GM19193 (cell line): Measurements from ENCODE around the gene SLC7A11.

Experiments used
- POLR2A ChIP-seq: IDR thresholded peaks from 4 replicates; pipeline ENCODE4 v1.6.1; 2011; ENCODE audit not compliant: insufficient read depth, insufficient read length; ENCODE audit errors: extremely low read depth

The SLC7A11 gene

GRCh38 chr4:138242076-138242833, at the start of gene SLC7A11:
Gene SLC7A11 (minus strand): TSS chr4:138242349. CDS start chr4:138242069, 280 bp downstream.
- TF ChIP-seq POLR2A = peak; percentile 87

DNA sequence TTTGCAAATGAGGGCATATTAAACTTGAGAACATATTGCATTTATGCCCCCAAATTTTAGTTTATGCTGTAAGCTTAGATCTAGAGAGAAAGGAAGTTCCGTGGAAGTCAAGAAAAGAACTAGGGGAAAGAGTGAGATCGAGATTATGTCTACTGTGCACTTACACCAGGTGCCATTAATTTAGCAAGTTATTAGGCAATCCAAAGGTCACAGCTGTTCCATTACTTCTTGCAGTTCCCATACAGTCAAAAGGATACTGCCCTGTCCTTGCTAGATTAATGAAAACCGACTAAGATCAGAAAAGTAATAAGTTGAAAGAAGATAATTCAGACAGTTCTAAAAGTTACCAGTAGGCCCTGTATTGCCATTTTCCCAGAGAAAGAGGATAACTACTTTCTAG, 49.3 kb upstream of the SLC7A11 start:
- no peak for TF ChIP-seq POLR2A

DNA sequence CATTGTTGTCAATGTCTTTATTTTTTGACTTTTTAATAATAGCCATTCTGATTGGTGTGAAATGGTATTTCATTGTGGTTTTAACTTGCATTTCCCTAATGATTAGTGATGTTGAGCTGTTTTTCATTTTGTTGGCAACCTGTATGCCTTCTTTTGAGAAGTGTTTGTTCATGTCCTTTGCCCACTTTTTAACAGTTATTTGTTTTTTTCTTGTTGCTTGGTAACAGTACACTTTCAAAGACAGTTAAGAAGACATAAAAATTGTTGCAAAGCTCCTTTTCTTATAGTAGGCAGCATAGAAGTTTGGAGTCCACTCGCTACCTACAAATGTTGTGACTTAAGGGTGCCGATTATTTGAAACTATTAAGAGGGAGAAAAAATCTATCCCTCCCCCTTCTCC, 48.7 kb upstream of the SLC7A11 start:
- no peak for TF ChIP-seq POLR2A

DNA sequence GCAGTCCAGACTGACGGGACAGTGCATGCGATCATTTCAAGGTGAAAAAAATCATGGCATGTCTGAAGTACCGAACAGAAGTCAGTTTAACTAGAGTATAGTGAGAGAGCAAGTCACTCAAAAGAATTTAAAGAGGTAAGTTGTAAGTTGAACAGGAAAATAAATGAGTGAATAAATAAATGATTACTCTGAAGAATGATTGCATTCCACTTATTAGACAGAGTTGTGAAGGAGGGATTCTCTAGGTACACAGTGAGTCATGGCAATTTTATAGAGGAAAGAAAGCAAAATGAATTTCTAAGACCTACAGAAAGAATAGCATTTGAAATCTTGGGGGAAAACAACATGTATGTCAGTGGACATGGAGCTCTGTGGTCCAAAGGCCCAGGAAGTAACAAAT, 37.1 kb upstream of the SLC7A11 start:
- TF ChIP-seq POLR2A = no peak

GRCh38 chr4:138277133-138277532, 35.0 kb upstream of the SLC7A11 start:
- TF ChIP-seq POLR2A = no peak

DNA sequence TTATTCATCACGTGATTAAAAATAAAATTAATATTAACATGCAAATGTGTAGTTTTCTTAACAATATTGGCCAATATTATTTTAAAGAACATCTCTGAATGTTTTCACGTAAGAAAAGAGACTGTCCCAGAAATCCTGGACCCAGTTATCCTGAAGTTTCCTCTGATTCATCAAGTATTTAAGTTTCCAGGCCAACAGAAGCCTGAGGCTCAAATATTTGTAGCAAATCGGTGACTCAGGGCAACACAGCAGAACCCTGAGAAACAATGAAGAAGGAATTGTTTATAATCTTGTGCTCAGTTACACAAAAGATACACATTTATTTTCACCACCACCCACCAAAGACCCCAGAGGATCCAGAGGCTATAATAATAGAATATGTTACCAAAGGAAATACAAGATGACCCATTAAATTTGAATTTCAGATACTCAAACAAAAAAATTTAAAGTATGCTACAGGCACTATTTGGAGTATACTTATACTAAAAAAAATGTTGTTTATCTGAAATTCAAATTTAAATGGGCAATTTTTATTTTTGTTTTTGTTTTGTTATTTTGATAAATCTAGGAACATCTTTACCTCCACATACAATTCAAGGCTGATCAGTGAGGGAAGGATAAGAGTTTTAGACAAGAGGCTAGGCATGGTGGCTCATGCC, 33.9 kb upstream of the SLC7A11 start:
- TF ChIP-seq POLR2A = no peak

- TF ChIP-seq POLR2A = no peak
Observed at GRCh38 chr4:138275216-138275615, 33.1 kb upstream of the SLC7A11 start.

DNA sequence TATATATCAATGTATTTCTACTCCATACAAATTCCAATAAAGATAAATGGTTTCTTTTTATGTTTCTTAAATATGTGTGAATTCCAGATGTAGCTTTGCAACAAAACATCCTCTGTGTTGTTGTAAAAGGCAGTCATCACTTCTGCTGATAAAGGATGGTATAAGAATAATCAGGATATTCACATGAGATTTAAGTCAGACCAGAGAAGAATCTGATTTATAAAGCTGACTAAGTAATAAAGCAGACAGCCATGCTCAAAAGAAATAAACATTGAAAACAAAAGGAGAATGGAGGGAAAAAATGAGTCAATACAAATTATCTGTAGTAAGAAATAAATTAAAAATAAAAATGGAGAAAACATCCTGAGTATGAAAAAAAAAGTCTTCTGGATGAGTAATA, 27.0 kb upstream of the SLC7A11 start:
- no peak for TF ChIP-seq POLR2A

DNA sequence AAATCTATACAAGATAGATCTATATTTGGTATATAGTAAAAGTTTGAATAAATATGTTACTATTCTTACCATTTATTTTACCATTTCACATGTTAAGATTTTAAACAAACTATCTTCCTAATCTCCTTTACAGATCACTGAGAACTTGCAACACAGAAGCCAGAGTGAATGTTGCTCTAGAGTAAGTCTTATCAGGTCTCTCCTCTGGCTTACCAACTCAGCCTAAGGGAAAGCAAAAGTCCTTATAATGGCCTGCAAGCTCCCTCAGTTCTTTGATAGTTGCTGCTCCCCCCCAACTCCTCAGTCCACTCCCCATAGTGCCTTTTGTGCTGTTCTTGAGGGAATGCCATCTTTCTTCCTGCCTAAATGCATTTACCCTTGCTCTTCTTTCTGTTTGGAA, 25.7 kb upstream of the SLC7A11 start:
- TF ChIP-seq POLR2A = no peak

GRCh38 chr4:138266948-138267347, 24.8 kb upstream of the SLC7A11 start:
- TF ChIP-seq POLR2A = no peak

- TF ChIP-seq POLR2A = no peak
Observed at GRCh38 chr4:138263247-138263816, 21.2 kb upstream of the SLC7A11 start.

DNA sequence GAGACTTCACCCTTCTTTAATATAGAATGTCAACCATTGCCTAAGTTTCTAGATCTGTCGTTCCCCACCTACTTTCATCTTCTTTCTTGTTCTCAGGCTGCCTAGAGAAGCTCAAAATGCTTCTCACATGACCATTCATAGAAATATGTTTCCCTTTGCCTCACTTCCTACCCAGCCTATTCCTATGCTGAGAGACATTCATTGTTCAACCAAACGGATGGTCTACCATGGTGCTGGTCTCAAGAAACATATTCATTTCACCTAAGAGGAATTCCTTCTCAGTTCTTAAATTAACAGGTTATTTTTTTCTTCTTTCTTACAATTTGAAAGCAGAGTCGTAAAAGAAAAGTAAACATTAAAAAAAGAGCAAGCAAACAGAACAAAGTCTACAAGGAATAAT, 20.3 kb upstream of the SLC7A11 start:
- no peak for TF ChIP-seq POLR2A

- TF ChIP-seq POLR2A = no peak
Observed at GRCh38 chr4:138262030-138262429, 19.9 kb upstream of the SLC7A11 start.

GRCh38 chr4:138259824-138260223, 17.7 kb upstream of the SLC7A11 start:
- TF ChIP-seq POLR2A = no peak

DNA sequence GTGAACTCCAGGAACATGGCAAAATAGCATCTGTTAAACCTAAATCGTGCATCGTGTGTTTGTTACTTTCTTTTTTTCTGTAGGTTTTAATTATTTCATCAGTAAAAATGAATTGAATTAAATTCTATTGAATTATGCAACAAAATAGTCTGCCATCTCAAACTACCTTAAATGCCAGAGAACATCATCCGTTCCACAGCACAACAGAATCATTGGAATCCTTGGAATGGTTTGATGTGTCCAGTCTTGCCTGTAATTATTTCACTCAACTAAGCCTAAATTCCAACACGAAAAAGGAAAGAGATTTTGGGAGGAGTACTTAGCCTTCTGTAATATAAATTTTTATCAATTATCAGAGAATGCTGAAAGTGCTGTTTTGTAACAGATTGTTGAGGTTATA, 17.1 kb upstream of the SLC7A11 start:
- no peak for TF ChIP-seq POLR2A

DNA sequence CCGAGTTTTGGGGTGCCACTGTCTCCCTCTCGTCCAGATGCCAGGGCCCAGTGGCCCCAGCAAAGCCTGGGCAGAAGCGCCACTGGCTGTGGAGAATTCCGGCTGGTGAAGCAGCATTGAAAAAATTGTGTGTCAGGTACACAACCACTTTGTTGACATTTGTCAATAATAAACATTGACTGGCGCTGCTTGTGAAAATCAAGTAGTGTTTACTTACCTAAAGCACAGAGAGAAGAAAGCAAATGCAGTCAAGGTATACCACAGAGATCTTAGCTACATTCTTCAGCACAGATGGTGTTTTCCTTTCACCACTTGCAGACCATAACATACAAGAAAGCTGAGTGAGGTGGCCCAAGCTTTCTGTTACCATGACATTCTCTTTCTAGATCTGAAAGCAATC, 14.5 kb upstream of the SLC7A11 start:
- no peak for TF ChIP-seq POLR2A

- no peak for TF ChIP-seq POLR2A
Observed at GRCh38 chr4:138255917-138256597, 13.9 kb upstream of the SLC7A11 start.

DNA sequence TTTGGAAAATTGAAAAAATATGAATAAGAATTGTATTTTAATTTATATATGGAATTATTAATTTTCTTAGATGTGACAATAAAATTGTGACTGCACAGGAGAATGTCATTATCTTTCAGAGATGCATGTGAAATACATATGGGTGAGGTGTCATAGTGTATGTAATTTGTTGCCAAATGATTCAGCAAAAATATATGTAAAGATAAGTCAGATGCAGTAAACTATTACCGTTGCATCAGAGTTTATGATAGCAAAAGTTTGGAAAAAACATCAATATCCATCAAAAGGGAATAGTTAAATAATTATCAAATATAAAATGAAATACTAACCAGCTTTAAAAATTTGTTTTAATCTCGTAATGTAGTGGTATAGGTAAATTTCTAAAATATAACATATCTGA, 10.4 kb upstream of the SLC7A11 start:
- TF ChIP-seq POLR2A = no peak
